ENCODE data around the gene ZNF503. TPM values are rescaled to one million over a fixed set of nuclear protein-coding genes. Genes with fewer than 3 reads are reported as not detected.
A peak's percentile ranks its signal among the peaks of the same experiment; 100 is the strongest.

ZNF503 gene
- total RNA-seq, 4 donors from 2014 or later, result 9.7 to 17.5 (median 14.8) TPM

DNA sequence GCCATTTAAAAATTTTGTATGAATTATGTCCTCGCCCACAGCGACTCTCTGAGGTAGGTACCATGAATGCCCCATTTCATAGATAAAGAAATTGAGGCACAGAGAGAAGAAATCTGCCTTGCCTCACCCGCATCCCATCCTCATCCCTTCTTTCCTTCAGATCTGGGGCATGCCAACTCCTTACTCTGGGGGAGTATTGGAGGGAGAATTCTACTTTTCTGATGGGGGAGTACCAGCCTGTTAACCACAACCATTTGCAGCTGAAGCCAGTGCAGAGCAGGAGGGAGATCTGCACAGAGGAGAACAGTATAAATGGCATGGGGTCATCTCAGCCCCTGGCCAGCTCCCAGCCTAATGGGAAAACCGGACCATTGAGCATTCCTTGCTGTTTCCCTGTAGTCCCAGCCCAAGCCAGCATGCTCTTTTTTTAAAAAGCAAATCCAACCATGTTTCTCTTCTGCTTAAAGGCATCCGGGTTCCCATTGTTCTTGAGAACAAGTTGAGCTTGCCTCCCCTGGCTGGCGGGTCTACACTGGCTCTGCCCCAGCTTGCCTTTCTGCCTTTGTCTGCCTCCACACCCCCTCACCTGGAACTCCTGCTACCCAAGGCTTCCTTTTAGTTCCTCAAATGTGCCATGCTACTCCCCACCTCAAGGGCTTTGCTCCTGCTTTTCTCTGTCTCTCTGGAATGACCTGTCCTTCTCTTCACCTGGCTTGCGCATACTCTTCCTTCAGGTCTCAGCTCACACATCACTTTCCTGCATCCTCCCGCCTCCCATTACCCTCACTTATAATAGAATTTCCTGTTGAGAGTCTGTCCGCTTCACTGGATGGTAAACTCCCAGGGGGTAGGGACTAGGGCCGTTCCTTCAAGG, 8.8 kb upstream of the ZNF503 start:
- Histone ChIP-seq H3K9me3 (no peaks in the 10 kb centered on the region), H3K4me1 (peaks cover 22 to 61% (median 23%) of the 10 kb centered on the region in 3 donors), H3K36me3 (no peaks in the 10 kb centered on the region), H3K4me3 (peak overlapping the region; percentile 64 to 96 (median 90)), H3K27me3 (peaks cover 0 to 10% (median 0%) of the 10 kb centered on the region in 4 donors), H3K27ac (peak overlapping the region; percentile 92 to 99 (median 98))
- no peak for DNase-seq
- WGBS, 2 donors, result 38 to 39% methylated on average over 10 of the region's 10 CpGs
- intact Hi-C loops (cut with DNase I), result no loop called here
- TF ChIP-seq, protein P1, sequence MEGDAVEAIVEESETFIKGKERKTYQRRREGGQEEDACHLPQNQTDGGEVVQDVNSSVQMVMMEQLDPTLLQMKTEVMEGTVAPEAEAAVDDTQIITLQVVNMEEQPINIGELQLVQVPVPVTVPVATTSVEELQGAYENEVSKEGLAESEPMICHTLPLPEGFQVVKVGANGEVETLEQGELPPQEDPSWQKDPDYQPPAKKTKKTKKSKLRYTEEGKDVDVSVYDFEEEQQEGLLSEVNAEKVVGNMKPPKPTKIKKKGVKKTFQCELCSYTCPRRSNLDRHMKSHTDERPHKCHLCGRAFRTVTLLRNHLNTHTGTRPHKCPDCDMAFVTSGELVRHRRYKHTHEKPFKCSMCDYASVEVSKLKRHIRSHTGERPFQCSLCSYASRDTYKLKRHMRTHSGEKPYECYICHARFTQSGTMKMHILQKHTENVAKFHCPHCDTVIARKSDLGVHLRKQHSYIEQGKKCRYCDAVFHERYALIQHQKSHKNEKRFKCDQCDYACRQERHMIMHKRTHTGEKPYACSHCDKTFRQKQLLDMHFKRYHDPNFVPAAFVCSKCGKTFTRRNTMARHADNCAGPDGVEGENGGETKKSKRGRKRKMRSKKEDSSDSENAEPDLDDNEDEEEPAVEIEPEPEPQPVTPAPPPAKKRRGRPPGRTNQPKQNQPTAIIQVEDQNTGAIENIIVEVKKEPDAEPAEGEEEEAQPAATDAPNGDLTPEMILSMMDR (IDR thresholded peaks at IDR 0.05), result peak in 3 of 6 experiments; percentile 43 to 64 (median 44)
- TF ChIP-seq POLR2A (IDR thresholded peaks at IDR 0.05), result no peak

GRCh38 chr10:75408911-75409885, 7.6 kb upstream of the ZNF503 start:
- peaks cover 0 to 20% (median 0%) of the 10 kb centered on the region in 4 donors for H3K27me3 ChIP-seq
- TF ChIP-seq, protein P1 (IDR thresholded peaks at IDR 0.05), result peak in 2 of 6 experiments; percentile 3 to 37
- TF ChIP-seq POLR2A (IDR thresholded peaks at IDR 0.05), result peak in 1 of 4 donors; percentile 55
- 1 to 2% methylated on average over 16 to 17 of the region's 76 CpGs for WGBS, 2 donors

DNA sequence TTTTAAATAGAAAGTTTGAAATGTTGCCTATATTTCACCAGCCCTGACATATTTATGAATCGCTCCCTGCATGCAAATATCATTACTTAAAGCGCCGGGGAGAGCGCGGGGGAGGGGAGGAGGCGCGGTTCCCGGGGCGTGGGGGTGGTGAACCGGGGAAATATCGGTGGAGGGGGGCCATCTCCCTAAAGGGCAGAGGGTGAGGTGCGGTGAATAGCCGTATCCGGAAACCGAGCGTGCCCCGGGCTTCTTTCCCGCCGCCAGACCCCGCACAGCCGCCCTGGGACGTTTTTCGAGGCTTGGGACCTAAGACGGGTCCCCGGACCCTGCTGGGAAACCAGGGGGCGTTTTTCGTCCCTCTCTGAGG, 6.9 kb upstream of the ZNF503 start:
- Histone ChIP-seq H3K4me1 (peaks cover 23 to 79% (median 24%) of the 10 kb centered on the region in 3 donors), H3K36me3 (no peaks in the 10 kb centered on the region), H3K27me3 (peaks cover 0 to 20% (median 0%) of the 10 kb centered on the region in 4 donors), H3K9me3 (no peaks in the 10 kb centered on the region), H3K27ac (peak overlapping the region; percentile 92 to 99 (median 98)), H3K4me3 (peak overlapping the region; percentile 64 to 96 (median 90))
- intact Hi-C loops (cut with DNase I), result loop anchor here (10.0 kb wide), 1 partner anchor 246 kb away; no protein-coding TSS in a partner anchor
- WGBS, 2 donors, result 0% methylated on average over 5 to 26 of the region's 27 CpGs
- no peak for TF ChIP-seq POLR2A (IDR thresholded peaks at IDR 0.05)
- TF ChIP-seq, protein P1 (IDR thresholded peaks at IDR 0.05), result no peak
- DNase-seq, result no peak

More at GRCh38 chr10:75408911-75409885, 7.6 kb upstream of the ZNF503 start:
- Histone ChIP-seq H3K27ac (peak overlapping the region; percentile 92 to 99 (median 98)), H3K9me3 (no peaks in the 10 kb centered on the region), H3K4me1 (peaks cover 23 to 72% (median 24%) of the 10 kb centered on the region in 3 donors), H3K36me3 (no peaks in the 10 kb centered on the region), H3K4me3 (peak overlapping the region; percentile 64 to 96 (median 90))
- intact Hi-C loops (cut with DNase I), result loop anchor here (10.0 kb wide), 1 partner anchor 246 kb away; no protein-coding TSS in a partner anchor
- DNase-seq, result no peak

- H3K9me3 ChIP-seq, result no peaks in the 10 kb centered on the region
- intact Hi-C loops (cut with DNase I), result loop anchor here (10.0 kb wide), 1 partner anchor 247 kb away; no protein-coding TSS in a partner anchor
- TF ChIP-seq, protein P1 (IDR thresholded peaks at IDR 0.05), result peak in 2 of 6 experiments; percentile 6 to 25
- peak in 1 of 4 donors; percentile 19 for TF ChIP-seq POLR2A (IDR thresholded peaks at IDR 0.05)
- no peak for DNase-seq
- peaks cover 23 to 85% (median 24%) of the 10 kb centered on the region in 3 donors for H3K4me1 ChIP-seq
- H3K27me3 ChIP-seq, result peaks cover 0 to 20% (median 0%) of the 10 kb centered on the region in 4 donors
- H3K4me3 ChIP-seq, result peak overlapping the region; percentile 64 to 96 (median 90)
- no peaks in the 10 kb centered on the region for H3K36me3 ChIP-seq
- WGBS, 2 donors, result 7 to 10% methylated on average over 19 to 26 of the region's 68 CpGs
- H3K27ac ChIP-seq, result peak overlapping the region; percentile 92 to 99 (median 98)
These were observed 6.3 kb upstream of the ZNF503 start for GRCh38 chr10:75407713-75408508.

All from esophagus squamous epithelium (tissue), 5 donors.